Suprapubic skin (tissue), 4 donors: Measurements from ENCODE around the gene GNAS-AS1. TPM values are rescaled to one million over a fixed set of nuclear protein-coding genes. Genes with fewer than 3 reads are reported as not detected.

Experiments used
- DNase-seq, 2 donors: peaks; one replicate each; pipeline ENCODE4 v3.0.0-alpha.2; 2019; ENCODE audit warnings: low spot score in 2 of 2
- H3K27ac ChIP-seq: fragments of 200-600 bp; sonication (generic); one replicate; pipeline ENCODE4 v1.5.1; 2019
- H3K27me3 ChIP-seq: fragments of 200-600 bp; sonication (generic); one replicate; pipeline ENCODE4 v1.5.1; 2019
- H3K36me3 ChIP-seq: fragments of 200-600 bp; sonication (generic); one replicate; pipeline ENCODE4 v1.5.1; 2019
- H3K4me1 ChIP-seq: fragments of 200-600 bp; sonication (generic); one replicate; pipeline ENCODE4 v1.5.1; 2019
- H3K4me3 ChIP-seq: fragments of 200-600 bp; sonication (generic); one replicate; pipeline ENCODE4 v1.5.1; 2019; ENCODE audit warnings: mild to moderate bottlenecking
- H3K9me3 ChIP-seq: fragments of 200-600 bp; sonication (generic); one replicate; pipeline ENCODE4 v1.5.1; 2019
- CTCF ChIP-seq, 2 donors: fragments of 200-600 bp in 1 of 2; fragments of 450-650 bp in 1 of 2; sonication (generic) in 1 of 2; IDR thresholded peaks; one replicate each; pipeline ENCODE4 v1.5.1; 2016 to 2019; ENCODE audit warnings: antibody characterized with exemption in 2 of 2, mild to moderate bottlenecking in 1 of 2, moderate library complexity in 1 of 2
- EP300 ChIP-seq: sonication (generic); formaldehyde crosslinking; IDR thresholded peaks from one replicate; pipeline ENCODE4 v1.6.1; 2017; ENCODE audit warnings: antibody characterized with exemption
- POLR2A ChIP-seq, 2 donors: fragments of 450-650 bp; IDR thresholded peaks; one replicate each; pipeline ENCODE4 v1.6.1; 2017; ENCODE audit warnings: antibody characterized with exemption in 2 of 2, mild to moderate bottlenecking in 2 of 2, moderate library complexity in 2 of 2
- POLR2AphosphoS5 ChIP-seq, 3 donors: sonication (generic); formaldehyde crosslinking; IDR thresholded peaks; one replicate each; pipeline ENCODE4 v1.6.1; 2017; ENCODE audit warnings: antibody characterized with exemption in 3 of 3
- WGBS: methylation state at CpG from one replicate; pipeline ENCODE4 v1.1.5; 2018; 5-methylcytosine and 5-hydroxymethylcytosine counted together
- total RNA-seq, 4 donors: library from RNA; depleted of rRNA; stranded (reverse); fragments of >200 nt; gene quantifications; one replicate each; pipeline ENCODE4 v1.1.0, GENCODE V29; 2016

GNAS-AS1 gene
- total RNA-seq, 4 donors from 2014 or later, result not detected

GRCh38 chr20:58840816-58841538 lies 9.7 kb downstream of the GNAS-AS1 start:
- 66% methylated on average over 41 of the region's 51 CpGs for WGBS
- TF ChIP-seq POLR2A (IDR thresholded peaks at IDR 0.05) (no peak), CTCF (IDR thresholded peaks at IDR 0.05) (no peak), POLR2AphosphoS5 (IDR thresholded peaks at IDR 0.05) (no peak), EP300 (no peak)
- Histone ChIP-seq H3K4me3 (no peak overlapping the region), H3K27ac (no peak overlapping the region), H3K9me3 (no peaks in the 10 kb centered on the region), H3K27me3 (peaks cover 57% of the 10 kb centered on the region), H3K36me3 (no peaks in the 10 kb centered on the region), H3K4me1 (peaks cover 13% of the 10 kb centered on the region)
- no peak for DNase-seq

- no peak for DNase-seq
- peaks cover 13% of the 10 kb centered on the region for H3K4me1 ChIP-seq
- H3K4me3 ChIP-seq, result peak overlapping the region; percentile 24
- 56% methylated on average over 65 of the region's 67 CpGs for WGBS
- no peaks in the 10 kb centered on the region for H3K9me3 ChIP-seq
- H3K27me3 ChIP-seq, result peaks cover 57% of the 10 kb centered on the region
- no peak overlapping the region for H3K27ac ChIP-seq
- no peak for TF ChIP-seq EP300
- TF ChIP-seq POLR2AphosphoS5 (IDR thresholded peaks at IDR 0.05), result no peak
- no peak for TF ChIP-seq CTCF (IDR thresholded peaks at IDR 0.05)
- no peak for TF ChIP-seq POLR2A (IDR thresholded peaks at IDR 0.05)
- no peaks in the 10 kb centered on the region for H3K36me3 ChIP-seq
Measured at GRCh38 chr20:58839991-58840747, 10.5 kb downstream of the GNAS-AS1 start.

- Histone ChIP-seq H3K4me1 (peaks cover 13% of the 10 kb centered on the region), H3K27me3 (peaks cover 52% of the 10 kb centered on the region), H3K27ac (no peak overlapping the region), H3K9me3 (no peaks in the 10 kb centered on the region), H3K36me3 (no peaks in the 10 kb centered on the region), H3K4me3 (peak overlapping the region; percentile 24)
- DNase-seq, result no peak
- TF ChIP-seq POLR2AphosphoS5 (IDR thresholded peaks at IDR 0.05) (no peak), POLR2A (IDR thresholded peaks at IDR 0.05) (no peak), CTCF (IDR thresholded peaks at IDR 0.05) (no peak), EP300 (no peak)
- WGBS, result 64% methylated on average over 20 of the region's 27 CpGs
Measured at GRCh38 chr20:58839474-58839874, 11.2 kb downstream of the GNAS-AS1 start.

GRCh38 chr20:58838174-58838573 lies 12.5 kb downstream of the GNAS-AS1 start:
- Histone ChIP-seq H3K27me3 (peaks cover 48% of the 10 kb centered on the region), H3K9me3 (no peaks in the 10 kb centered on the region), H3K4me3 (no peak overlapping the region), H3K27ac (no peak overlapping the region), H3K4me1 (peaks cover 13% of the 10 kb centered on the region), H3K36me3 (no peaks in the 10 kb centered on the region)
- WGBS, result 69% methylated on average over 4 of the region's 4 CpGs
- DNase-seq, result no peak
- TF ChIP-seq POLR2AphosphoS5 (IDR thresholded peaks at IDR 0.05) (no peak), EP300 (no peak), POLR2A (IDR thresholded peaks at IDR 0.05) (no peak), CTCF (IDR thresholded peaks at IDR 0.05) (no peak)

GRCh38 chr20:58837717-58838116 lies 13.0 kb downstream of the GNAS-AS1 start:
- Histone ChIP-seq H3K9me3 (no peaks in the 10 kb centered on the region), H3K36me3 (no peaks in the 10 kb centered on the region), H3K27ac (no peak overlapping the region), H3K4me1 (peaks cover 13% of the 10 kb centered on the region), H3K27me3 (peaks cover 43% of the 10 kb centered on the region), H3K4me3 (no peak overlapping the region)
- no peak for TF ChIP-seq CTCF (IDR thresholded peaks at IDR 0.05)
- no peak for TF ChIP-seq EP300
- TF ChIP-seq POLR2AphosphoS5 (IDR thresholded peaks at IDR 0.05), result no peak
- no peak for TF ChIP-seq POLR2A (IDR thresholded peaks at IDR 0.05)
- WGBS, result 100% methylated on average over 1 of the region's 1 CpG
- DNase-seq, result no peak
